Measurements from ENCODE around the gene CALML3. TPM values are rescaled to one million over a fixed set of nuclear protein-coding genes. Genes with fewer than 3 reads are reported as not detected.

Gene CALML3
- total RNA-seq, 1 donor from 2014 or later = not detected

GRCh38 chr10:5512881-5513612 lies 11.7 kb upstream of the CALML3 start:
- TF ChIP-seq CTCF (IDR thresholded peaks at IDR 0.05) = no peak
- Mint-ChIP-seq H3K4me1 (ENCODE audit: low read depth) (no peaks in the 10 kb centered on the region), H3K9me3 (ENCODE audit: low read depth) (no peaks in the 10 kb centered on the region), H3K4me3 (ENCODE audit: unreplicated experiment) (no peak overlapping the region), H3K36me3 (ENCODE audit: low read depth) (peaks cover 3% of the 10 kb centered on the region), H3K27me3 (ENCODE audit: low read depth) (peaks cover 7% of the 10 kb centered on the region), H3K27ac (ENCODE audit: unreplicated experiment) (no peak overlapping the region)
- DNase-seq (ENCODE audit: low spot score) = peak; percentile 34

- H3K4me3 Mint-ChIP-seq (ENCODE audit: unreplicated experiment) = no peak overlapping the region
- H3K27me3 Mint-ChIP-seq (ENCODE audit: low read depth) = peaks cover 7% of the 10 kb centered on the region
- peak; percentile 46 for DNase-seq (ENCODE audit: low spot score)
- H3K4me1 Mint-ChIP-seq (ENCODE audit: low read depth) = no peaks in the 10 kb centered on the region
- H3K27ac Mint-ChIP-seq (ENCODE audit: unreplicated experiment) = no peak overlapping the region
- H3K36me3 Mint-ChIP-seq (ENCODE audit: low read depth) = peaks cover 3% of the 10 kb centered on the region
- TF ChIP-seq CTCF (IDR thresholded peaks at IDR 0.05) = no peak
- no peaks in the 10 kb centered on the region for H3K9me3 Mint-ChIP-seq (ENCODE audit: low read depth)
Observed at GRCh38 chr10:5514226-5514850, 10.4 kb upstream of the CALML3 start.

- H3K27me3 Mint-ChIP-seq (ENCODE audit: low read depth) = peaks cover 7% of the 10 kb centered on the region
- peaks cover 3% of the 10 kb centered on the region for H3K36me3 Mint-ChIP-seq (ENCODE audit: low read depth)
- no peak for DNase-seq (ENCODE audit: low spot score)
- H3K9me3 Mint-ChIP-seq (ENCODE audit: low read depth) = no peaks in the 10 kb centered on the region
- TF ChIP-seq CTCF (IDR thresholded peaks at IDR 0.05) = no peak
- H3K27ac Mint-ChIP-seq (ENCODE audit: unreplicated experiment) = no peak overlapping the region
- no peak overlapping the region for H3K4me3 Mint-ChIP-seq (ENCODE audit: unreplicated experiment)
- no peaks in the 10 kb centered on the region for H3K4me1 Mint-ChIP-seq (ENCODE audit: low read depth)
Observed at GRCh38 chr10:5515948-5516761, 8.6 kb upstream of the CALML3 start.

GRCh38 chr10:5517546-5517945 lies 7.2 kb upstream of the CALML3 start:
- no peak overlapping the region for H3K27ac Mint-ChIP-seq (ENCODE audit: unreplicated experiment)
- TF ChIP-seq CTCF (IDR thresholded peaks at IDR 0.05) = no peak
- H3K27me3 Mint-ChIP-seq (ENCODE audit: low read depth) = peaks cover under 1% of the 10 kb centered on the region
- DNase-seq (ENCODE audit: low spot score) = no peak
- no peaks in the 10 kb centered on the region for H3K9me3 Mint-ChIP-seq (ENCODE audit: low read depth)
- H3K36me3 Mint-ChIP-seq (ENCODE audit: low read depth) = peaks cover 3% of the 10 kb centered on the region
- no peak overlapping the region for H3K4me3 Mint-ChIP-seq (ENCODE audit: unreplicated experiment)
- no peaks in the 10 kb centered on the region for H3K4me1 Mint-ChIP-seq (ENCODE audit: low read depth)

GRCh38 chr10:5518143-5518542 lies 6.6 kb upstream of the CALML3 start:
- H3K9me3 Mint-ChIP-seq (ENCODE audit: low read depth) = no peaks in the 10 kb centered on the region

More at GRCh38 chr10:5518143-5518542, 6.6 kb upstream of the CALML3 start:
- Mint-ChIP-seq H3K27me3 (ENCODE audit: low read depth) (no peaks in the 10 kb centered on the region), H3K4me3 (ENCODE audit: unreplicated experiment) (no peak overlapping the region), H3K36me3 (ENCODE audit: low read depth) (peaks cover 3% of the 10 kb centered on the region), H3K4me1 (ENCODE audit: low read depth) (no peaks in the 10 kb centered on the region), H3K27ac (ENCODE audit: unreplicated experiment) (no peak overlapping the region)
- TF ChIP-seq CTCF (IDR thresholded peaks at IDR 0.05) = no peak
- DNase-seq (ENCODE audit: low spot score) = no peak
